Endodermal cell (in vitro differentiated cells): ENCODE results near the gene JAZF1. TPM values are rescaled to one million over a fixed set of nuclear protein-coding genes. Genes with fewer than 3 reads are reported as not detected.
A peak's percentile ranks its signal among the peaks of the same experiment; 100 is the strongest.

Experiments
- DNase-seq: peaks from one replicate; pipeline ENCODE4 v3.0.0-alpha.2; 2017
- H3K27ac ChIP-seq: 2 replicates; pipeline ENCODE4 v1.5.1; 2013; ENCODE audit warnings: mild to moderate bottlenecking, low read depth, low read length, moderate library complexity
- H3K27me3 ChIP-seq: 2 replicates; pipeline ENCODE4 v1.6.1; 2013; ENCODE audit warnings: mild to moderate bottlenecking, low read length, moderate library complexity; ENCODE audit not compliant: insufficient read depth, control insufficient read depth, poor library complexity, severe bottlenecking
- H3K36me3 ChIP-seq: 2 replicates; pipeline ENCODE4 v1.7.0; 2013; ENCODE audit warnings: mild to moderate bottlenecking, low read length, moderate library complexity; ENCODE audit not compliant: control insufficient read depth, insufficient read depth
- H3K4me1 ChIP-seq: one replicate; pipeline ENCODE4 v1.7.0; 2013; ENCODE audit warnings: low read length; ENCODE audit not compliant: control insufficient read depth, insufficient read depth
- H3K4me3 ChIP-seq: 2 replicates; pipeline ENCODE4 v1.5.1; 2013; ENCODE audit warnings: mild to moderate bottlenecking, low read length, moderate library complexity
- H3K9ac ChIP-seq: 2 replicates; pipeline ENCODE4 v1.6.1; 2013; ENCODE audit warnings: mild to moderate bottlenecking, low read length, moderate library complexity; ENCODE audit not compliant: poor library complexity, severe bottlenecking; ENCODE audit errors: extremely low read depth
- H3K9me3 ChIP-seq: 2 replicates; pipeline ENCODE4 v1.6.1; 2013; ENCODE audit warnings: mild to moderate bottlenecking, low read length, moderate library complexity; ENCODE audit not compliant: control insufficient read depth
- H3K27ac Mint-ChIP-seq: 2 replicates; pipeline ENCODE4 v1.8.0; 2020; ENCODE audit warnings: mixed read lengths
- H3K27me3 Mint-ChIP-seq: 2 replicates; pipeline ENCODE4 v1.8.0; 2021; ENCODE audit warnings: mild to moderate bottlenecking, mixed read lengths; ENCODE audit not compliant: insufficient read depth
- H3K36me3 Mint-ChIP-seq: 2 replicates; pipeline ENCODE4 v1.8.0; 2020; ENCODE audit warnings: low read depth, mixed read lengths
- H3K4me1 Mint-ChIP-seq: 2 replicates; pipeline ENCODE4 v1.8.0; 2020; ENCODE audit warnings: mixed read lengths
- H3K4me3 Mint-ChIP-seq: 2 replicates; pipeline ENCODE4 v1.8.0; 2020; ENCODE audit warnings: mild to moderate bottlenecking, moderate library complexity, mixed read lengths
- H3K9me3 Mint-ChIP-seq: 2 replicates; pipeline ENCODE4 v1.8.0; 2020; ENCODE audit warnings: mild to moderate bottlenecking, mixed read lengths
- WGBS, 2 experiments: methylation state at CpG; one replicate each; pipeline versions ENCODE4 v1.1.5 to v1.1.7; 2013; ENCODE audit warnings: missing lambda C conversion rate in 2 of 2, mixed read lengths in 1 of 2; ENCODE audit not compliant: insufficient coverage in 1 of 2, insufficient read length in 1 of 2; 5-methylcytosine and 5-hydroxymethylcytosine counted together
- total RNA-seq, 2 donors: library from RNA; stranded (reverse); fragmentation: NEBNext Ultra II Directional in 1 of 2; extraction: Animal tissue kit (Norgen Biotek cat#: 25700) in 1 of 2; gene quantifications; 2 replicates in 1 of 2; 3 replicates in 1 of 2; pipeline ENCODE4 v1.2.1, GENCODE V29; 2021
- TF ChIP-seq, protein P1 (sequence below): fragments of 200-600 bp; sonication (generic); conservative IDR thresholded peaks from 2 replicates; pipeline ENCODE4 v1.5.0; 2021; ENCODE audit warnings: antibody characterized with exemption, mild to moderate bottlenecking

JAZF1 gene
- total RNA-seq, 2 donors from 2014 or later: 18.3 to 33.6 TPM

GRCh38 chr7:28008911-28009310, 171.7 kb downstream of the JAZF1 start:
- H3K4me3 ChIP-seq: no peak overlapping the region
- no peaks in the 10 kb centered on the region for H3K36me3 ChIP-seq
- no peak overlapping the region for H3K9ac ChIP-seq
- 86 to 88% methylated on average over 1 to 2 of the region's 2 CpGs for WGBS, 2 experiments
- Mint-ChIP-seq H3K36me3 (peaks cover 6% of the 10 kb centered on the region), H3K27ac (no peak overlapping the region), H3K4me3 (no peak overlapping the region), H3K27me3 (no peaks in the 10 kb centered on the region), H3K9me3 (no peaks in the 10 kb centered on the region), H3K4me1 (peaks cover 21% of the 10 kb centered on the region)
- H3K27me3 ChIP-seq: no peaks in the 10 kb centered on the region
- TF ChIP-seq, protein P1, sequence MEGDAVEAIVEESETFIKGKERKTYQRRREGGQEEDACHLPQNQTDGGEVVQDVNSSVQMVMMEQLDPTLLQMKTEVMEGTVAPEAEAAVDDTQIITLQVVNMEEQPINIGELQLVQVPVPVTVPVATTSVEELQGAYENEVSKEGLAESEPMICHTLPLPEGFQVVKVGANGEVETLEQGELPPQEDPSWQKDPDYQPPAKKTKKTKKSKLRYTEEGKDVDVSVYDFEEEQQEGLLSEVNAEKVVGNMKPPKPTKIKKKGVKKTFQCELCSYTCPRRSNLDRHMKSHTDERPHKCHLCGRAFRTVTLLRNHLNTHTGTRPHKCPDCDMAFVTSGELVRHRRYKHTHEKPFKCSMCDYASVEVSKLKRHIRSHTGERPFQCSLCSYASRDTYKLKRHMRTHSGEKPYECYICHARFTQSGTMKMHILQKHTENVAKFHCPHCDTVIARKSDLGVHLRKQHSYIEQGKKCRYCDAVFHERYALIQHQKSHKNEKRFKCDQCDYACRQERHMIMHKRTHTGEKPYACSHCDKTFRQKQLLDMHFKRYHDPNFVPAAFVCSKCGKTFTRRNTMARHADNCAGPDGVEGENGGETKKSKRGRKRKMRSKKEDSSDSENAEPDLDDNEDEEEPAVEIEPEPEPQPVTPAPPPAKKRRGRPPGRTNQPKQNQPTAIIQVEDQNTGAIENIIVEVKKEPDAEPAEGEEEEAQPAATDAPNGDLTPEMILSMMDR: no peak
- H3K27ac ChIP-seq: no peak overlapping the region
- no peak for DNase-seq
- H3K4me1 ChIP-seq: peaks cover 17% of the 10 kb centered on the region
- H3K9me3 ChIP-seq: peaks cover 5% of the 10 kb centered on the region

GRCh38 chr7:28008171-28008570, 172.4 kb downstream of the JAZF1 start:
- H3K4me1 ChIP-seq: peaks cover 17% of the 10 kb centered on the region
- Mint-ChIP-seq H3K4me3 (no peak overlapping the region), H3K27ac (no peak overlapping the region), H3K9me3 (no peaks in the 10 kb centered on the region), H3K27me3 (no peaks in the 10 kb centered on the region), H3K36me3 (peaks cover 5% of the 10 kb centered on the region), H3K4me1 (peaks cover 21% of the 10 kb centered on the region)
- WGBS, 2 experiments: 99% methylated on average over 3 of the region's 3 CpGs; no CpG with 5 or more reads in 1 of the 2 experiments
- H3K27ac ChIP-seq: no peak overlapping the region
- no peaks in the 10 kb centered on the region for H3K9me3 ChIP-seq
- no peak overlapping the region for H3K9ac ChIP-seq
- no peaks in the 10 kb centered on the region for H3K27me3 ChIP-seq
- H3K4me3 ChIP-seq: no peak overlapping the region
- H3K36me3 ChIP-seq: no peaks in the 10 kb centered on the region
- TF ChIP-seq, protein P1: no peak
- DNase-seq: no peak

GRCh38 chr7:28006491-28006890, 174.1 kb downstream of the JAZF1 start:
- Mint-ChIP-seq H3K9me3 (no peaks in the 10 kb centered on the region), H3K27me3 (no peaks in the 10 kb centered on the region), H3K4me3 (no peak overlapping the region), H3K4me1 (peaks cover 21% of the 10 kb centered on the region), H3K36me3 (no peaks in the 10 kb centered on the region), H3K27ac (peak overlapping the region; percentile 81)
- H3K27me3 ChIP-seq: no peaks in the 10 kb centered on the region
- H3K27ac ChIP-seq: no peak overlapping the region
- 94% methylated on average over 1 of the region's 1 CpG; no CpG with 5 or more reads in 1 of the 2 experiments for WGBS, 2 experiments
- H3K9me3 ChIP-seq: no peaks in the 10 kb centered on the region
- H3K4me3 ChIP-seq: no peak overlapping the region
- no peak overlapping the region for H3K9ac ChIP-seq
- TF ChIP-seq, protein P1: no peak
- no peaks in the 10 kb centered on the region for H3K36me3 ChIP-seq
- H3K4me1 ChIP-seq: peaks cover 17% of the 10 kb centered on the region
- no peak for DNase-seq
